Measurements from ENCODE around the gene EFNA5. TPM values are rescaled to one million over a fixed set of nuclear protein-coding genes. Genes with fewer than 3 reads are reported as not detected.

Gene EFNA5
- total and polyA plus RNA-seq, 10 of the 15 experiments (the other 5 are each of a cell fraction or from before 2014, with no cell fraction given), result 0.19 to 12.6 (median 3.9) TPM

DNA sequence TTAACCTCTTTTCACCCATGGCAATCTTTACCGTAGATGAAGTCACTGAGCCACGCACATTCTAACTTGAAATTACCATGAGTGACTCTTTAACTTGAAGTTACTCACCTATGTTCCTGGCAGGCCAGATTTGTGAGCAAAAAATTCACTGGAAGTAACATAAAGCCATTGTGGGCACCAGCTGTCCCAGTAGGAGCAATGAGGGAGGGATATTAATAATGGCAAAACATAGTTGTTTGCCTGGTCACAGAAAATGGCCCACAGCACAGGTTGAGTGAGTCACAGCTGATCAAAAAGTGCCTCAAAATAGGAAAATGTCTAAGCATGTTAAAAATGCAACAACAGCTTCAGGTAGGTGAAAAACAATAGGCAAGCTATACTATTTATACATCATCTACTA is 146.6 kb downstream of the EFNA5 start:
- ATAC-seq, result no peak
- in situ Hi-C loops (cut with MboI), result no loop called here
- H3K36me3 ChIP-seq (ENCODE audit: control insufficient read depth in 2 of 2, insufficient read depth in 2 of 2, low read length in 1 of 2), result no peaks in the 10 kb centered on the region
- H3K27ac ChIP-seq (ENCODE audit: control insufficient read depth, insufficient read depth), result no peak overlapping the region
- no peak for FAIRE-seq
- peaks cover 5% of the 10 kb centered on the region for H3K79me2 ChIP-seq (ENCODE audit: control insufficient read depth, insufficient read depth, low read length)
- ChIA-PET POLR2A (no interaction called here), RAD21 (ENCODE audit: unreplicated experiment) (interaction anchor here (1.4 kb wide), 1 partner anchor 160 kb away, joined by 3 read pairs; no protein-coding TSS in a partner anchor), CTCF (interaction anchor here (0.9 to 1.5 kb wide), 2 partner anchors 10 to 73 kb away, joined by 3 read pairs; no protein-coding TSS in a partner anchor), SMC1A (ENCODE audit: uncharacterized antibody, unreplicated experiment) (interaction anchor here (0.7 to 2.7 kb wide), 10 partner anchors 10 to 131 kb away, joined by 3 to 9 read pairs (median 4); no protein-coding TSS in a partner anchor)
- H2AFZ ChIP-seq (ENCODE audit: control insufficient read depth, low read depth, low read length), result no peak overlapping the region
- H3K27me3 ChIP-seq (replicated peaks in 1 of 2; ENCODE audit: control insufficient read depth in 2 of 2, insufficient read depth in 2 of 2, low read length in 1 of 2), result no peaks in the 10 kb centered on the region
- no peak for DNase-seq (ENCODE audit: low read depth, low spot score)
- WGBS (ENCODE audit: insufficient coverage, insufficient replicate concordance, low lambda C conversion rate, missing lambda C conversion rate), result 66% methylated on average over 2 of the region's 2 CpGs
- intact Hi-C loops (cut with micrococcal nuclease; ENCODE audit: unreplicated experiment), result no loop called here
- H3K4me1 ChIP-seq (ENCODE audit: control insufficient read depth, insufficient read depth, low read length), result no peaks in the 10 kb centered on the region
- no peak overlapping the region for H3K4me2 ChIP-seq (ENCODE audit: control insufficient read depth, insufficient read depth)
- H3K4me3 ChIP-seq, result no peak overlapping the region
- no TSS peak for BruUV-seq (replicated peaks)
- H3K9me3 ChIP-seq (replicated peaks; ENCODE audit: control insufficient read depth, insufficient read depth, low read length), result no peaks in the 10 kb centered on the region
- no peaks in the 10 kb centered on the region for H4K20me1 ChIP-seq (ENCODE audit: control insufficient read depth, insufficient read depth)
- H3K9ac ChIP-seq (ENCODE audit: control insufficient read depth, insufficient read depth, low read length), result no peak overlapping the region
- TF ChIP-seq ZNF24 (IDR thresholded peaks at IDR 0.05) (no peak), JUNB (IDR thresholded peaks at IDR 0.05) (no peak), GABPA (IDR thresholded peaks at IDR 0.05; ENCODE audit: low read depth) (no peak), HCFC1 (IDR thresholded peaks at IDR 0.05; ENCODE audit: low read length) (no peak), EZH2 (IDR thresholded peaks at IDR 0.05; ENCODE audit: borderline replicate concordance, control insufficient read depth, low read depth, low read length) (no peak), ESRRA (IDR thresholded peaks at IDR 0.05; ENCODE audit: low read length) (no peak), CREM (IDR thresholded peaks at IDR 0.05; ENCODE audit: low read depth) (no peak), MEF2B (IDR thresholded peaks at IDR 0.05; ENCODE audit: partially characterized antibody, poor library complexity, severe bottlenecking) (no peak), STAT1 (conservative IDR thresholded peaks at IDR 0.05) (no peak), SREBF2 (IDR thresholded peaks at IDR 0.05; ENCODE audit: low read length) (no peak), KDM1A (IDR thresholded peaks at IDR 0.05; ENCODE audit: borderline replicate concordance) (no peak)
- TF ChIP-seq, protein P1, sequence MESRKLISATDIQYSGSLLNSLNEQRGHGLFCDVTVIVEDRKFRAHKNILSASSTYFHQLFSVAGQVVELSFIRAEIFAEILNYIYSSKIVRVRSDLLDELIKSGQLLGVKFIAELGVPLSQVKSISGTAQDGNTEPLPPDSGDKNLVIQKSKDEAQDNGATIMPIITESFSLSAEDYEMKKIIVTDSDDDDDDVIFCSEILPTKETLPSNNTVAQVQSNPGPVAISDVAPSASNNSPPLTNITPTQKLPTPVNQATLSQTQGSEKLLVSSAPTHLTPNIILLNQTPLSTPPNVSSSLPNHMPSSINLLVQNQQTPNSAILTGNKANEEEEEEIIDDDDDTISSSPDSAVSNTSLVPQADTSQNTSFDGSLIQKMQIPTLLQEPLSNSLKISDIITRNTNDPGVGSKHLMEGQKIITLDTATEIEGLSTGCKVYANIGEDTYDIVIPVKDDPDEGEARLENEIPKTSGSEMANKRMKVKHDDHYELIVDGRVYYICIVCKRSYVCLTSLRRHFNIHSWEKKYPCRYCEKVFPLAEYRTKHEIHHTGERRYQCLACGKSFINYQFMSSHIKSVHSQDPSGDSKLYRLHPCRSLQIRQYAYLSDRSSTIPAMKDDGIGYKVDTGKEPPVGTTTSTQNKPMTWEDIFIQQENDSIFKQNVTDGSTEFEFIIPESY (IDR thresholded peaks at IDR 0.05), result no peak
- TF ChIP-seq, protein P2, sequence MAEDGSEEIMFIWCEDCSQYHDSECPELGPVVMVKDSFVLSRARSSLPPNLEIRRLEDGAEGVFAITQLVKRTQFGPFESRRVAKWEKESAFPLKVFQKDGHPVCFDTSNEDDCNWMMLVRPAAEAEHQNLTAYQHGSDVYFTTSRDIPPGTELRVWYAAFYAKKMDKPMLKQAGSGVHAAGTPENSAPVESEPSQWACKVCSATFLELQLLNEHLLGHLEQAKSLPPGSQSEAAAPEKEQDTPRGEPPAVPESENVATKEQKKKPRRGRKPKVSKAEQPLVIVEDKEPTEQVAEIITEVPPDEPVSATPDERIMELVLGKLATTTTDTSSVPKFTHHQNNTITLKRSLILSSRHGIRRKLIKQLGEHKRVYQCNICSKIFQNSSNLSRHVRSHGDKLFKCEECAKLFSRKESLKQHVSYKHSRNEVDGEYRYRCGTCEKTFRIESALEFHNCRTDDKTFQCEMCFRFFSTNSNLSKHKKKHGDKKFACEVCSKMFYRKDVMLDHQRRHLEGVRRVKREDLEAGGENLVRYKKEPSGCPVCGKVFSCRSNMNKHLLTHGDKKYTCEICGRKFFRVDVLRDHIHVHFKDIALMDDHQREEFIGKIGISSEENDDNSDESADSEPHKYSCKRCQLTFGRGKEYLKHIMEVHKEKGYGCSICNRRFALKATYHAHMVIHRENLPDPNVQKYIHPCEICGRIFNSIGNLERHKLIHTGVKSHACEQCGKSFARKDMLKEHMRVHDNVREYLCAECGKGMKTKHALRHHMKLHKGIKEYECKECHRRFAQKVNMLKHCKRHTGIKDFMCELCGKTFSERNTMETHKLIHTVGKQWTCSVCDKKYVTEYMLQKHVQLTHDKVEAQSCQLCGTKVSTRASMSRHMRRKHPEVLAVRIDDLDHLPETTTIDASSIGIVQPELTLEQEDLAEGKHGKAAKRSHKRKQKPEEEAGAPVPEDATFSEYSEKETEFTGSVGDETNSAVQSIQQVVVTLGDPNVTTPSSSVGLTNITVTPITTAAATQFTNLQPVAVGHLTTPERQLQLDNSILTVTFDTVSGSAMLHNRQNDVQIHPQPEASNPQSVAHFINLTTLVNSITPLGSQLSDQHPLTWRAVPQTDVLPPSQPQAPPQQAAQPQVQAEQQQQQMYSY (CRISPR knock-in tag; IDR thresholded peaks at IDR 0.05), result no peak
- TF ChIP-seq, protein P3, sequence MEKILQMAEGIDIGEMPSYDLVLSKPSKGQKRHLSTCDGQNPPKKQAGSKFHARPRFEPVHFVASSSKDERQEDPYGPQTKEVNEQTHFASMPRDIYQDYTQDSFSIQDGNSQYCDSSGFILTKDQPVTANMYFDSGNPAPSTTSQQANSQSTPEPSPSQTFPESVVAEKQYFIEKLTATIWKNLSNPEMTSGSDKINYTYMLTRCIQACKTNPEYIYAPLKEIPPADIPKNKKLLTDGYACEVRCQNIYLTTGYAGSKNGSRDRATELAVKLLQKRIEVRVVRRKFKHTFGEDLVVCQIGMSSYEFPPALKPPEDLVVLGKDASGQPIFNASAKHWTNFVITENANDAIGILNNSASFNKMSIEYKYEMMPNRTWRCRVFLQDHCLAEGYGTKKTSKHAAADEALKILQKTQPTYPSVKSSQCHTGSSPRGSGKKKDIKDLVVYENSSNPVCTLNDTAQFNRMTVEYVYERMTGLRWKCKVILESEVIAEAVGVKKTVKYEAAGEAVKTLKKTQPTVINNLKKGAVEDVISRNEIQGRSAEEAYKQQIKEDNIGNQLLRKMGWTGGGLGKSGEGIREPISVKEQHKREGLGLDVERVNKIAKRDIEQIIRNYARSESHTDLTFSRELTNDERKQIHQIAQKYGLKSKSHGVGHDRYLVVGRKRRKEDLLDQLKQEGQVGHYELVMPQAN (conservative IDR thresholded peaks at IDR 0.05), result no peak
- TF ChIP-seq, protein P4, sequence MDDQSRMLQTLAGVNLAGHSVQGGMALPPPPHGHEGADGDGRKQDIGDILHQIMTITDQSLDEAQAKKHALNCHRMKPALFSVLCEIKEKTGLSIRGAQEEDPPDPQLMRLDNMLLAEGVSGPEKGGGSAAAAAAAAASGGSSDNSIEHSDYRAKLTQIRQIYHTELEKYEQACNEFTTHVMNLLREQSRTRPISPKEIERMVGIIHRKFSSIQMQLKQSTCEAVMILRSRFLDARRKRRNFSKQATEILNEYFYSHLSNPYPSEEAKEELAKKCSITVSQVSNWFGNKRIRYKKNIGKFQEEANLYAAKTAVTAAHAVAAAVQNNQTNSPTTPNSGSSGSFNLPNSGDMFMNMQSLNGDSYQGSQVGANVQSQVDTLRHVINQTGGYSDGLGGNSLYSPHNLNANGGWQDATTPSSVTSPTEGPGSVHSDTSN (IDR thresholded peaks at IDR 0.05; ENCODE audit: insufficient replicate concordance, low read depth, low read length), result no peak
